Stomach smooth muscle (tissue), 2 donors: Measurements from ENCODE around the gene C1QL1.

Source experiments
- H3K27ac ChIP-seq: one replicate; pipeline ENCODE4 v1.7.0; 2013; ENCODE audit warnings: mild to moderate bottlenecking, low read length, inconsistent platforms
- H3K27me3 ChIP-seq, 2 donors: one replicate each; pipeline ENCODE4 v1.7.0; 2013; ENCODE audit warnings: low read length in 2 of 2; ENCODE audit not compliant: insufficient read depth in 2 of 2, control insufficient read depth in 1 of 2
- H3K36me3 ChIP-seq, 2 donors: one replicate each; pipeline ENCODE4 v1.7.0; 2013; ENCODE audit warnings: low read length in 2 of 2; ENCODE audit not compliant: control insufficient read depth in 2 of 2, insufficient read depth in 2 of 2
- H3K4me1 ChIP-seq: one replicate; pipeline ENCODE4 v1.7.0; 2013; ENCODE audit warnings: low read length; ENCODE audit not compliant: control insufficient read depth, insufficient read depth
- H3K4me3 ChIP-seq, 2 donors: one replicate each; pipeline ENCODE4 v1.7.0; 2013; ENCODE audit warnings: low read length in 2 of 2
- H3K9ac ChIP-seq, 2 donors: one replicate each; pipeline ENCODE4 v1.7.0; 2013; ENCODE audit warnings: low read length in 2 of 2, mild to moderate bottlenecking in 1 of 2
- H3K9me3 ChIP-seq, 2 donors: one replicate each; pipeline ENCODE4 v1.7.0; 2013; ENCODE audit warnings: low read length in 2 of 2; ENCODE audit not compliant: control insufficient read depth in 2 of 2
- donor health status: healthy.
- donor health status: Pancreatic carcinoma.

The C1QL1 gene

GRCh38 chr17:44988044-44988942, 20.2 kb upstream of the C1QL1 start:
- peaks cover 7% of the 10 kb centered on the region for H3K4me1 ChIP-seq
- H3K9ac ChIP-seq: no peak overlapping the region
- H3K36me3 ChIP-seq: no peaks in the 10 kb centered on the region
- H3K27ac ChIP-seq: no peak overlapping the region
- no peaks in the 10 kb centered on the region for H3K9me3 ChIP-seq
- no peaks in the 10 kb centered on the region for H3K27me3 ChIP-seq
- no peak overlapping the region for H3K4me3 ChIP-seq

GRCh38 chr17:44983563-44983962, 15.5 kb upstream of the C1QL1 start:
- H3K27ac ChIP-seq: no peak overlapping the region
- no peak overlapping the region for H3K9ac ChIP-seq
- H3K27me3 ChIP-seq: no peaks in the 10 kb centered on the region
- peaks cover 44% of the 10 kb centered on the region for H3K4me1 ChIP-seq
- no peaks in the 10 kb centered on the region for H3K9me3 ChIP-seq
- H3K36me3 ChIP-seq: no peaks in the 10 kb centered on the region
- H3K4me3 ChIP-seq: no peak overlapping the region

- Histone ChIP-seq H3K4me3 (no peak overlapping the region), H3K27me3 (no peaks in the 10 kb centered on the region), H3K9ac (peak overlapping the region in 1 of 2 donors; percentile 13), H3K4me1 (peaks cover 52% of the 10 kb centered on the region), H3K9me3 (no peaks in the 10 kb centered on the region), H3K27ac (peak overlapping the region; percentile 87), H3K36me3 (no peaks in the 10 kb centered on the region)
These were observed 14.1 kb upstream of the C1QL1 start for GRCh38 chr17:44982113-44982702.

GRCh38 chr17:44981221-44981968, 13.3 kb upstream of the C1QL1 start:
- H3K27ac ChIP-seq: peak overlapping the region; percentile 87
- H3K4me1 ChIP-seq: peaks cover 59% of the 10 kb centered on the region
- no peaks in the 10 kb centered on the region for H3K36me3 ChIP-seq
- peak overlapping the region; percentile 21 to 25 for H3K9ac ChIP-seq
- no peaks in the 10 kb centered on the region for H3K27me3 ChIP-seq
- no peaks in the 10 kb centered on the region for H3K9me3 ChIP-seq
- peak overlapping the region; percentile 6 to 49 for H3K4me3 ChIP-seq

GRCh38 chr17:44979426-44979995, 11.4 kb upstream of the C1QL1 start:
- peak overlapping the region in 1 of 2 donors; percentile 8 for H3K4me3 ChIP-seq
- H3K9ac ChIP-seq: peak overlapping the region; percentile 6 to 8
- peak overlapping the region; percentile 87 for H3K27ac ChIP-seq
- peaks cover 66% of the 10 kb centered on the region for H3K4me1 ChIP-seq
- H3K9me3 ChIP-seq: no peaks in the 10 kb centered on the region
- H3K36me3 ChIP-seq: no peaks in the 10 kb centered on the region
- H3K27me3 ChIP-seq: no peaks in the 10 kb centered on the region

- Histone ChIP-seq H3K4me3 (no peak overlapping the region), H3K27me3 (no peaks in the 10 kb centered on the region), H3K4me1 (peaks cover 66% of the 10 kb centered on the region), H3K36me3 (no peaks in the 10 kb centered on the region), H3K9me3 (no peaks in the 10 kb centered on the region), H3K9ac (peak overlapping the region in 1 of 2 donors; percentile 37), H3K27ac (peak overlapping the region; percentile 87)
These were observed 10.7 kb upstream of the C1QL1 start for GRCh38 chr17:44978807-44979206.

- H3K27me3 ChIP-seq: no peaks in the 10 kb centered on the region
- no peaks in the 10 kb centered on the region for H3K36me3 ChIP-seq
- H3K9ac ChIP-seq: peak overlapping the region; percentile 37 to 66
- no peaks in the 10 kb centered on the region for H3K9me3 ChIP-seq
- peaks cover 64% of the 10 kb centered on the region for H3K4me1 ChIP-seq
- H3K4me3 ChIP-seq: peak overlapping the region in 1 of 2 donors; percentile 47
- peak overlapping the region; percentile 87 for H3K27ac ChIP-seq
These were observed 9.9 kb upstream of the C1QL1 start for GRCh38 chr17:44977814-44978550.

- Histone ChIP-seq H3K9ac (peak overlapping the region; percentile 6 to 36), H3K4me1 (peaks cover 66% of the 10 kb centered on the region), H3K27ac (peak overlapping the region; percentile 87), H3K9me3 (no peaks in the 10 kb centered on the region), H3K36me3 (no peaks in the 10 kb centered on the region), H3K27me3 (no peaks in the 10 kb centered on the region), H3K4me3 (peak overlapping the region in 1 of 2 donors; percentile 47)
These were observed 9.0 kb upstream of the C1QL1 start for GRCh38 chr17:44977065-44977464.

GRCh38 chr17:44976206-44976605, 8.1 kb upstream of the C1QL1 start:
- Histone ChIP-seq H3K36me3 (no peaks in the 10 kb centered on the region), H3K27ac (peak overlapping the region; percentile 87), H3K9me3 (no peaks in the 10 kb centered on the region), H3K9ac (peak overlapping the region in 1 of 2 donors; percentile 25), H3K4me1 (peaks cover 58% of the 10 kb centered on the region), H3K27me3 (no peaks in the 10 kb centered on the region), H3K4me3 (no peak overlapping the region)

- Histone ChIP-seq H3K9ac (no peak overlapping the region), H3K9me3 (no peaks in the 10 kb centered on the region), H3K4me3 (no peak overlapping the region), H3K36me3 (no peaks in the 10 kb centered on the region), H3K4me1 (peaks cover 53% of the 10 kb centered on the region), H3K27ac (no peak overlapping the region), H3K27me3 (no peaks in the 10 kb centered on the region)
These were observed 4.8 kb upstream of the C1QL1 start for GRCh38 chr17:44972953-44973352.
